Progenitor cell of endocrine pancreas (in vitro differentiated cells): ENCODE measurements around the gene BDKRB2. TPM values are rescaled to one million over a fixed set of nuclear protein-coding genes. Genes with fewer than 3 reads are reported as not detected.

Experiments
- DNase-seq: peaks from one replicate; pipeline ENCODE4 v3.0.0; 2021; ENCODE audit warnings: low spot score; ENCODE audit not compliant: unreplicated experiment
- H3K27ac Mint-ChIP-seq: 2 replicates; pipeline ENCODE4 v1.8.0; 2021; ENCODE audit warnings: mild to moderate bottlenecking, moderate library complexity, mixed read lengths
- H3K27me3 Mint-ChIP-seq: 2 replicates; pipeline ENCODE4 v1.8.0; 2021; ENCODE audit warnings: mixed read lengths
- H3K36me3 Mint-ChIP-seq: 2 replicates; pipeline ENCODE4 v1.8.0; 2022; ENCODE audit warnings: mixed read lengths; ENCODE audit not compliant: insufficient read depth
- H3K4me1 Mint-ChIP-seq: 2 replicates; pipeline ENCODE4 v1.8.0; 2021; ENCODE audit warnings: low read depth, mixed read lengths
- H3K4me3 Mint-ChIP-seq: 2 replicates; pipeline ENCODE4 v1.8.0; 2021; ENCODE audit warnings: low read depth, mild to moderate bottlenecking, moderate library complexity, mixed read lengths
- H3K9me3 Mint-ChIP-seq: 2 replicates; pipeline ENCODE4 v1.8.0; 2021; ENCODE audit warnings: low read depth, mixed read lengths
- total RNA-seq: library from RNA; stranded (reverse); gene quantifications from 2 replicates; pipeline ENCODE4 v1.2.1, GENCODE V29; 2021
- TF ChIP-seq, protein P1 (sequence below): fragments of 200-600 bp; sonication (generic); IDR thresholded peaks from one replicate; pipeline ENCODE4 v1.5.0; 2021; ENCODE audit warnings: antibody characterized with exemption, mild to moderate bottlenecking; ENCODE audit not compliant: unreplicated experiment

BDKRB2 gene
- total RNA-seq, 1 donor from 2014 or later, result 0.36 TPM

GRCh38 chr14:96268431-96269358 is 64.1 kb downstream of the BDKRB2 start:
- peak overlapping the region; percentile 55 for H3K4me3 Mint-ChIP-seq
- peak overlapping the region; percentile 49 for H3K27ac Mint-ChIP-seq
- no peak for DNase-seq
- H3K27me3 Mint-ChIP-seq, result peaks cover 2% of the 10 kb centered on the region
- TF ChIP-seq, protein P1, sequence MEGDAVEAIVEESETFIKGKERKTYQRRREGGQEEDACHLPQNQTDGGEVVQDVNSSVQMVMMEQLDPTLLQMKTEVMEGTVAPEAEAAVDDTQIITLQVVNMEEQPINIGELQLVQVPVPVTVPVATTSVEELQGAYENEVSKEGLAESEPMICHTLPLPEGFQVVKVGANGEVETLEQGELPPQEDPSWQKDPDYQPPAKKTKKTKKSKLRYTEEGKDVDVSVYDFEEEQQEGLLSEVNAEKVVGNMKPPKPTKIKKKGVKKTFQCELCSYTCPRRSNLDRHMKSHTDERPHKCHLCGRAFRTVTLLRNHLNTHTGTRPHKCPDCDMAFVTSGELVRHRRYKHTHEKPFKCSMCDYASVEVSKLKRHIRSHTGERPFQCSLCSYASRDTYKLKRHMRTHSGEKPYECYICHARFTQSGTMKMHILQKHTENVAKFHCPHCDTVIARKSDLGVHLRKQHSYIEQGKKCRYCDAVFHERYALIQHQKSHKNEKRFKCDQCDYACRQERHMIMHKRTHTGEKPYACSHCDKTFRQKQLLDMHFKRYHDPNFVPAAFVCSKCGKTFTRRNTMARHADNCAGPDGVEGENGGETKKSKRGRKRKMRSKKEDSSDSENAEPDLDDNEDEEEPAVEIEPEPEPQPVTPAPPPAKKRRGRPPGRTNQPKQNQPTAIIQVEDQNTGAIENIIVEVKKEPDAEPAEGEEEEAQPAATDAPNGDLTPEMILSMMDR, result no peak
- H3K9me3 Mint-ChIP-seq, result peaks cover 4% of the 10 kb centered on the region
- H3K4me1 Mint-ChIP-seq, result peaks cover 15% of the 10 kb centered on the region
- peaks cover 2% of the 10 kb centered on the region for H3K36me3 Mint-ChIP-seq

GRCh38 chr14:96269359-96269710 is 64.7 kb downstream of the BDKRB2 start:
- Mint-ChIP-seq H3K9me3 (peaks cover 4% of the 10 kb centered on the region), H3K4me1 (peaks cover 19% of the 10 kb centered on the region), H3K36me3 (peaks cover 2% of the 10 kb centered on the region), H3K27me3 (peaks cover 2% of the 10 kb centered on the region), H3K4me3 (no peak overlapping the region), H3K27ac (peak overlapping the region; percentile 63)
- TF ChIP-seq, protein P1, result no peak
- no peak for DNase-seq

- Mint-ChIP-seq H3K36me3 (no peaks in the 10 kb centered on the region), H3K4me1 (peaks cover 22% of the 10 kb centered on the region), H3K9me3 (peaks cover 4% of the 10 kb centered on the region), H3K27me3 (peaks cover 2% of the 10 kb centered on the region), H3K27ac (no peak overlapping the region), H3K4me3 (no peak overlapping the region)
- TF ChIP-seq, protein P1, result no peak
- DNase-seq, result no peak
Observed at GRCh38 chr14:96270565-96271420, 66.2 kb downstream of the BDKRB2 start.

- H3K9me3 Mint-ChIP-seq, result peaks cover 4% of the 10 kb centered on the region
- peaks cover 22% of the 10 kb centered on the region for H3K4me1 Mint-ChIP-seq
- no peaks in the 10 kb centered on the region for H3K36me3 Mint-ChIP-seq
- DNase-seq, result no peak
- TF ChIP-seq, protein P1, result no peak
- no peak overlapping the region for H3K4me3 Mint-ChIP-seq
- H3K27me3 Mint-ChIP-seq, result peaks cover 2% of the 10 kb centered on the region
- no peak overlapping the region for H3K27ac Mint-ChIP-seq
Observed at GRCh38 chr14:96271421-96271762, 66.8 kb downstream of the BDKRB2 start.

GRCh38 chr14:96272777-96273473 is 68.3 kb downstream of the BDKRB2 start:
- H3K4me3 Mint-ChIP-seq, result no peak overlapping the region
- DNase-seq, result no peak
- no peaks in the 10 kb centered on the region for H3K36me3 Mint-ChIP-seq
- H3K4me1 Mint-ChIP-seq, result peaks cover 19% of the 10 kb centered on the region
- TF ChIP-seq, protein P1, result no peak
- H3K9me3 Mint-ChIP-seq, result peaks cover 7% of the 10 kb centered on the region
- no peaks in the 10 kb centered on the region for H3K27me3 Mint-ChIP-seq
- no peak overlapping the region for H3K27ac Mint-ChIP-seq
